ENCODE results near the gene TCHHL1.
"Not testable (repeated sequence)": the region's sequence is repeated elsewhere in the genome, so short reads cannot be mapped to it uniquely, and the experiment has no call there.

The TCHHL1 gene

DNA sequence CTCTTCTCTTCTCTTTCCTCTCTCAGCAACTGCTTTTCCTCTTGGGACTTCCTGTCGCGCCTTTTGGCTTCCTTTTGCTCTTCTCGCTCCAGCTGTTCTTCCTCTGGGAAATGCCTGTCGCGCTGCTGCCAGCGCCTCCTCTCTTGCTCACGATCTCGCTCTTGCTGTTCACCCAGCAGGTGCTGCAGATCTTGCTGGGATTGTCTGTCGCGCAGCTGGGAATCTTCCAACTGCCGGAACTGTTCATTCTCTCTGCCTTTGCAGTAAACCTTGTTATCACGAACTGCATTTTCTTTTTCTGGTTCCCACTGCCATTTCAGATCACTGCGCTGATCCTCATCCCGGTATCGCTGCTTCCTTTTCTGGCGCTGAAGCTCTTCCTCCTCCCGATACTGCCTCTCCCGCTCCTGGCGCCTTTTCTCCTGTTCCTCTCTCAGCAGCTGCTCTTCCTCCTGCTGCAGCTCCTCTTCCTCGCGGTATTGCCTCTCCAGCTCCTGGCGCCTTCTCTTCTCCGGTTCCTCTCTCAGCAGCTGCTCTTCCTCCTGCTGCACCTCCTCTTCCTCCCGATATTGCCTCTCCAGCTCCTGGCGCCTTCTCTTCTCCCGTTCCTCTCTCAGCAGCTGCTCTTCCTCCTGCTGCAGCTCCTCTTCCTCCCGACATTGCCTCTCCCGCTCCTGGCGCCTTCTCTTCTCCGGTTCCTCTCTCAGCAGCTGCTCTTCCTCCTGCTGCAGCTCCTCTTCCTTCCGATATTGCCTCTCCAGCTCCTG, 20.6 kb upstream of the TCHHL1 start:
- Mint-ChIP-seq H3K36me3 (ENCODE audit: low read depth) (peaks cover 6% of the 10 kb centered on the region), H3K27me3 (ENCODE audit: low read depth) (peaks cover 21% of the 10 kb centered on the region), H3K4me1 (ENCODE audit: low read depth) (peaks cover 10% of the 10 kb centered on the region), H3K9me3 (peaks cover 5% of the 10 kb centered on the region), H3K27ac (no peak overlapping the region), H3K4me3 (no peak overlapping the region)

DNA sequence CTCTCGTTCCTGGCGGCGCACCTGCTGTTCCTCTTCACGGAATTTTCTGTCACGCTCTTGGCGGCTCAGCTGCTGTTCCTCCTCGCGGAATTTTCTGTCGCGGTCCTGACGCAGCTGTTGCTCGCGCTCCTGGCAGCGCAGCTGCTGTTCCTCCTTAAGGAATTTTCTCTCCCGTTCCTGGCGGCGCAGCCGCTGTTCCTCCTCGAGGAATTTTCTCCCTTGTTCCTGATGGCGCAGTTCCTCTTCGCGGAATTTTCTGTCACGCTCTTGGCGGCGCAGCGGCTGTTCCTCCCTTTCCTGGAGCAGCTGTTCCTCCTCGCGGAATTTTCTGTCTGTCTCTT, 20.0 kb upstream of the TCHHL1 start:
- Mint-ChIP-seq H3K4me1 (ENCODE audit: low read depth) (peaks cover 10% of the 10 kb centered on the region), H3K27ac (no peak overlapping the region), H3K4me3 (no peak overlapping the region), H3K36me3 (ENCODE audit: low read depth) (peaks cover 6% of the 10 kb centered on the region), H3K27me3 (ENCODE audit: low read depth) (peaks cover 25% of the 10 kb centered on the region), H3K9me3 (peaks cover 5% of the 10 kb centered on the region)

DNA sequence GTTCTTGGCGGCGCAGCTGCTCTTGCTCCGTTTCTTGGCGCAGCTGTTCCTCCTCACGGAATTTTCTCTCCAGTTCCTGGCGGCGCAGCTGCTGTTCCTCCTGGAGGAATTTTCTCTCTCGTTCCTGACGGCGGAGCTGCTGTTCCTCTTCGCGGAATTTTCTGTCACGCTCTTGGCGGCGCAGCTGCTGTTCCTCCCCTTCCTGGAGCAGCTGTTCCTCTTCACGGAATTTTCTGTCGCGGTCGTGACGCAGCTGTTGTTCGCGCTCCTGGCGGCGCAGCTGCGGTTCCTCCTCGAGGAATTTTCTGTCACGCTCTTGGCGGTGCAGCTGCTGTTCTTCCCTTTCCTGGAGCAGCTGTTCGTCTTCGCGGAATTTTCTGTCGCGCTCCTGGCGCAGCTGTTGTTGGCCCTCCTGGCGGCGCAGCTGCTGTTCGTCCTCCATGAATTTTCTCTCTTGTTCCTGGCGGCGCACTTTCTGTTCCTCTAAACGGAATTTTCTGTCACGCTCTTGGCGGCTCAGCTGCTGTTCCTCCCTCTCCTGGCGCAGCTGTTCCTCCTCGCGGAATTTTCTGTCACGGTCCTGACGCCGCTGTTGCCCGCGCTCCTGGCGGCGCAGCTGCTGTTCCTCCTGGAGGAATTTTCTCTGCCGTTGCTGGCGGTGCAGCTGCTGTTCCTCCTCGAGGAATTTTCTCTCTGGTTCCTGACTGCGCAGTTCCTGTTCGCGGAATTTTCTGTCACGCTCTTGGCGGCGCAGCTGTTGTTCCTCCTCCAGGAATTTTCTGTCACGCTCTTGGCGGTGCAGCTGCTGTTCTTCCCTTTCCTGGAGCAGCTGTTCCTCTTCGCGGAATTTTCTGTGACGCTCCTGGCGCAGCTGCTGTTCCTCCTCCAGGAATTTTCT, 19.4 kb upstream of the TCHHL1 start:
- peak overlapping the region; percentile 15 for H3K4me3 Mint-ChIP-seq
- H3K27ac Mint-ChIP-seq: no peak overlapping the region

DNA sequence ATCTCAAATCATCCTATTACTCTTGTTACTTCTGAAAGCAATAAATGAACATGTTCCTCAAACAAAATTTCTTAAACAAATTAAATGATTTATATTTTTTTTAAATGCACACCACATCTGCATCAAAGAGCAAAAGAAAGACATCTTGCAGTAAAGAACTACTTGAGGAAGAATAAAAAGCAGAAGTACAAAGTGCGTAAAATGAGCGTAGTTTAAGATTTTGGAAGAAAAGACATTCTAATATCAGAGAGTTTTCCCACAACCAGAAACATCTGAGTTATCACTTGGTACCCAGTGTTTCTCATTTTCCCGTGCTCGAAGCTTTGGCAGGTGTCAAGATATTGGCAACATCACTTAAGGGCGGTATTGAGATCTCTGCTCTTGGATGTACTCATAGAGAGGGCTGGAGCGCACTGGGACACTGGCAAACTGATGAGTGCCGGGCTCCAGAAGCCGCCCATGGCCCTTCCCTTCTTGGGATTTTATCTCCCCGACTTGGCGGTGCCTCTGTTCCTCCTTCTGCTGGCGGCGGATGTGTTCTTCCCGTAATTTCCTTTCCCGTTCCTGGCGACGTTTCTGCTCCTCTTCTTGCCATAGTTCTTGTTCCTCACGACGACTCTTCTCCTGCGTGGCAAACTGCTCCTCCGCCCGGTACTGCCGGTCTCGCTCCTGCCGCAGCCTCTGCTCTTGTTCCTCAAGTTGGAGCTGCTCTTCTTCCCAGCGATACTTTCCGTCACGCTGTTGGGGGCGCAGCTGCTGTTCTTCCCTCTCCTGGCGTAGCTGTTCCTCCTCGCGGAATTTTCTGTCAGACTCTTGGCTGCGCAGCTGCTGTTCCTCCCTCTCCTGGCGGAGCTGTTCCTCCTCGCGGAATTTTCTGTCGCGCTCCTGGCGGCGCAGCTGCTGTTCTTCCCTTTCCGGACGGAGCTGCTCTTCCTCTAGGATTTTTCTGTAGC, 18.4 kb upstream of the TCHHL1 start:
- H3K27ac Mint-ChIP-seq: peak overlapping the region; percentile 69

More for the DNA sequence above, 19.4 kb upstream of the TCHHL1 start:
- peaks cover 6% of the 10 kb centered on the region for H3K36me3 Mint-ChIP-seq (ENCODE audit: low read depth)
- peaks cover 31% of the 10 kb centered on the region for H3K27me3 Mint-ChIP-seq (ENCODE audit: low read depth)
- H3K9me3 Mint-ChIP-seq: peaks cover 5% of the 10 kb centered on the region
- H3K4me1 Mint-ChIP-seq (ENCODE audit: low read depth): peaks cover 10% of the 10 kb centered on the region

DNA sequence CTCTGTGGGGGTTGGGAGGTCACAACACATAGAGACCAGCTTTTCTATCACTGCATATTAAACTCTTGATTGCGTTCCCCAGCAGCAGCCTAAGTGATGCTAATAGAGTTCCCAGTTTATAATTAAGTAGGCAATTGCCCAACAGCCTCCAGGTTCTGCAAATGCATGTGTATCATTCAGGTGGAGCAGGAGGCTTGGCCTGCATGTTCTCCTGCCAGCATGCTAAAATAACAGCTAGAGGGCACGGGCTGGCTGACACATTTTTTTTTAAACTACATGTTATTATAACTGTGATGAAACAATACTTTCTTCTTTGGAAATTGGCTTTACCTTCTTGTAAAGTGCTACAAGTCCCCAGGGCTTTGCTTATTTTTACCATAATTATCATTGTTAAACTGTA, 16.0 kb upstream of the TCHHL1 start:
- peaks cover 6% of the 10 kb centered on the region for H3K36me3 Mint-ChIP-seq (ENCODE audit: low read depth)
- peaks cover 10% of the 10 kb centered on the region for H3K4me1 Mint-ChIP-seq (ENCODE audit: low read depth)
- peaks cover 62% of the 10 kb centered on the region for H3K27me3 Mint-ChIP-seq (ENCODE audit: low read depth)
- no peak overlapping the region for H3K4me3 Mint-ChIP-seq
- no peak overlapping the region for H3K27ac Mint-ChIP-seq
- peaks cover 5% of the 10 kb centered on the region for H3K9me3 Mint-ChIP-seq

More for the DNA sequence above, 18.4 kb upstream of the TCHHL1 start:
- H3K27me3 Mint-ChIP-seq (ENCODE audit: low read depth): peaks cover 39% of the 10 kb centered on the region
- peaks cover 10% of the 10 kb centered on the region for H3K4me1 Mint-ChIP-seq (ENCODE audit: low read depth)
- peaks cover 6% of the 10 kb centered on the region for H3K36me3 Mint-ChIP-seq (ENCODE audit: low read depth)
- peaks cover 5% of the 10 kb centered on the region for H3K9me3 Mint-ChIP-seq
- H3K4me3 Mint-ChIP-seq: peak overlapping the region; percentile 40

DNA sequence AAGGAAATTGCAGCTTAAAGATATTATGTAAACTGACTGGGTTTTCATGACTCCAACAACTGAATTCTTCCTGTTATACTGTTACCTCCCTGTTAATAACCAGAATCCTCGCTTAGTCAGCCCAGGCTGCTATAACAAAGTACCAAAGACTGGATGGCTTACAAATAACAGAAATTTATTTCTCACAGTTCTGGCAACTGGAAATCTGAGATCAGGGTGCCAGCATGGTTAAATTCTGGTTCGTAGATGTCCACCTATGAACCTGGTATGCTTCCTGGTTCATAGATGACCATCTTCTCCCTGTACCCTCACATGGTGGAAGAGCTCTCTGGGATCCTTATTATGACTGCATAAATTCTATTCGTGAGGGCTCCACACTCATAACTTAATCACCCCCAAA, 8.1 kb upstream of the TCHHL1 start:
- Mint-ChIP-seq H3K4me1 (ENCODE audit: low read depth) (no peaks in the 10 kb centered on the region), H3K27ac (no peak overlapping the region), H3K9me3 (no peaks in the 10 kb centered on the region), H3K27me3 (ENCODE audit: low read depth) (peaks cover 58% of the 10 kb centered on the region), H3K4me3 (no peak overlapping the region), H3K36me3 (ENCODE audit: low read depth) (no peaks in the 10 kb centered on the region)

DNA sequence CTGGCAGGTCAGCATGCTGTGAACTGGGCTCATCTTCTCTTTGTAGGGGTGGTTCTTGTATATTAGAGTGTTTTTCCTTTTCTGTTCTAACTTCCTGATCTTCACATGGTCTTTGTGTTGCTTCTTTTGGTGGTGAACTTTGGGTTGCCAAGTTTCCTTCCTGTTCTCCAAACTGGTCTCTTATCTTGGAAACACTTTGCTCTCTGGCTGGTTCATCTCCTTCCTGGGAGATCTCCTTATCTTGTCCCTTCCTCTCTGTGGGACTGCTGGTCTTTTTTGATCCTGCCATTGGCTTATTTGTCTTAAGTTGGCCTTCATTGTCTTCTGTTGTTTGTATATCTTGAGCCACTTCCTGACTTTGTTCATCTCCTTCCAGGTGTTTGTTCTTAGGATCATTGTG, 2.1 kb downstream of the TCHHL1 start:
- H3K4me1 Mint-ChIP-seq (ENCODE audit: low read depth): no peaks in the 10 kb centered on the region
- H3K27ac Mint-ChIP-seq: no peak overlapping the region

DNA sequence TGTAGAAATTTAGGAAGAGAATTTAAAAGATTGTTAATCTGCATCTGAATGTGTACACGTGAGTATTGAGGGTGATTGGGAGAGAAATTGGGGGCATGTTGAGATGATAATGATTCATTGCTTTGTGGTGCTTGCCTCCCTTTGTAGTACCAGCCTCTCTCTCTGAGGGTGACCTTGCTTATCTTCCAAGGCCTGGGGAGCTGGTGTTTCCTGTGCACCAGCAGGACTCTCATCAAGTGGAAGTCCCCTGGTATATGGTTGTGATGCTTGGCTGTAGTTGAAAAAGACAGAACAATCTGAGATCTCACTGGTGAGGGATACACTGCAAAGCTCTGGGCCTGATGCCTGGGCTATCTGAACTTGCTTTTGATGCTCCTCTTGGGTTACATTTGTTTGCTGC, 4.0 kb downstream of the TCHHL1 start:
- no peaks in the 10 kb centered on the region for H3K36me3 Mint-ChIP-seq (ENCODE audit: low read depth)
- H3K27me3 Mint-ChIP-seq (ENCODE audit: low read depth): peaks cover 15% of the 10 kb centered on the region
- no peak overlapping the region for H3K4me3 Mint-ChIP-seq
- no peaks in the 10 kb centered on the region for H3K9me3 Mint-ChIP-seq
- no peak overlapping the region for H3K27ac Mint-ChIP-seq
- no peaks in the 10 kb centered on the region for H3K4me1 Mint-ChIP-seq (ENCODE audit: low read depth)

More for the DNA sequence above, 2.1 kb downstream of the TCHHL1 start:
- Mint-ChIP-seq H3K4me3 (no peak overlapping the region), H3K36me3 (ENCODE audit: low read depth) (no peaks in the 10 kb centered on the region), H3K9me3 (no peaks in the 10 kb centered on the region), H3K27me3 (ENCODE audit: low read depth) (peaks cover 26% of the 10 kb centered on the region)

DNA sequence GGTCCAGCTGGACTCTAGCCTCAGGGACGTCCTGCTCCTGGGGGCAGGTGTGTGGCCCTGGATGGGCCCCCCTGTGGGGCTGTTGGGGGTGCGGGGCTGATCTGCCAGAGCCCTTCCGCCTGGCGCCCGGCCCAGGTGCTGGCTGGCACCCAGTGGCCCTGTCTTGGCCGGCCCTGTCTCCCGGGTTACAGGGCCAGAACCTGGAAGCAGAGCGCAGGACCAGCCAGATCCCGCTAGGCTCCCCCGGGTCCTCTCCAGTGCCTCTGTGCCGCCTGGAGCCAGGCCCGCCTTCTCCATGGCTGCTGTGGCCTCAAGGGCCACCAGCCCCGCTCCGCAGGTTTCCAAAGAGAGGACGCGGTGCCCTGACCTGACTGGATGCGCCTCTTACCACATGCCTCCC, 7.8 kb downstream of the TCHHL1 start:
- H3K36me3 Mint-ChIP-seq (ENCODE audit: low read depth); H3K27ac Mint-ChIP-seq; H3K9me3 Mint-ChIP-seq; H3K4me1 Mint-ChIP-seq (ENCODE audit: low read depth); H3K4me3 Mint-ChIP-seq: not testable (repeated sequence)
- peaks cover 14% of the 10 kb centered on the region for H3K27me3 Mint-ChIP-seq (ENCODE audit: low read depth)

DNA sequence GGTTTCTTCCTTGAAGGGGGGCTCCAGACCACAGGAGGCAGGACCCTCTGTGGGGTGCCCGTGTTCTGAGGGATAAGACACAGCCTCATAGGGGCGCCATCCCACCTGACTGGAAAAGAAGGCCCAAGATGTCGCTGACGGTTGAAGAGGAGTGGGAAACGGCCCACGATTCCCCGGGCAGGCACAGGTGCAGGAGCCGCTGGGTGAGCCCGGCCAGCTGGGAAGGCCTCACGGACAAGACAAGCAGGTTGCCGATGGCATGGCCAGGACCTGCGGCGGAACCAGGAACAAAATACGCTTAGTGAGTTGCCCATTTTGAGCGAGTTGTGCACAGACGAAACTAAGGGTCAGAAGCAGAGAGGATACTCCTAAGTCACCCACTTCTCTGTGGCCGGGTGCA, 8.4 kb downstream of the TCHHL1 start:
- H3K27ac Mint-ChIP-seq; H3K9me3 Mint-ChIP-seq; H3K4me1 Mint-ChIP-seq (ENCODE audit: low read depth); H3K4me3 Mint-ChIP-seq; H3K36me3 Mint-ChIP-seq (ENCODE audit: low read depth): not testable (repeated sequence)
- peaks cover 19% of the 10 kb centered on the region for H3K27me3 Mint-ChIP-seq (ENCODE audit: low read depth)

DNA sequence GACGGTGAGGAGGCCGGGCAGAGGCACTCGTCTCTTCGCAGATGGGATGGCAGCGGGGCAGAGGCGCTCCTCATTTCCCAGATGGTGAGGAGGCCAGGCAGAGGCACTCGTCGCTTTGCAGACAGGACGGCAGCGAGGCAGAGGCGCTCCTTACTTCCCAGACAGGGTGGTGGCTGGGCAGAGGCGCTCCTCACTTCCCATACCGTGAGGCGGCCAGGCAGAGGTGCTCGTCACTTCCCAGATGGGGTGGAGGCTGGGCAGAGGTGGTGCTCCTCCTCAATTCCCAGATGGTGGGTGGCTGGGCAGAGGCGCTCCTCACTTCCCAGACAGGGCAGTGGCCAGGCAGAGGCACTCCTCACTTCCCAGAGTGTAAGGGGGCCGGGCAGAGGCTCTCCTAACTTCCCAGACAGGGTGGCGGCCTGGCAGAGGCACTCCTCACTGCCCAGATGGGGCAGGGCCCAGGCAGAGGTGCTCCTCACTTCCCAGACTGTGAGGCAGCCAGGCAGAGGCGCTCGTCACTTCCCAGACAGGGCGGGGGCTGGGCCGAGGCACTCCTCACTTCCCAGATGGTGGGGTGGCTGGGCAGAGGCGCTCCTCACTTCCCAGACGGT, 9.9 kb downstream of the TCHHL1 start:
- no peaks in the 10 kb centered on the region for H3K4me1 Mint-ChIP-seq (ENCODE audit: low read depth)
- no peaks in the 10 kb centered on the region for H3K9me3 Mint-ChIP-seq
- no peak overlapping the region for H3K27ac Mint-ChIP-seq
- H3K27me3 Mint-ChIP-seq (ENCODE audit: low read depth): peaks cover 30% of the 10 kb centered on the region
- no peak overlapping the region for H3K4me3 Mint-ChIP-seq
- no peaks in the 10 kb centered on the region for H3K36me3 Mint-ChIP-seq (ENCODE audit: low read depth)

DNA sequence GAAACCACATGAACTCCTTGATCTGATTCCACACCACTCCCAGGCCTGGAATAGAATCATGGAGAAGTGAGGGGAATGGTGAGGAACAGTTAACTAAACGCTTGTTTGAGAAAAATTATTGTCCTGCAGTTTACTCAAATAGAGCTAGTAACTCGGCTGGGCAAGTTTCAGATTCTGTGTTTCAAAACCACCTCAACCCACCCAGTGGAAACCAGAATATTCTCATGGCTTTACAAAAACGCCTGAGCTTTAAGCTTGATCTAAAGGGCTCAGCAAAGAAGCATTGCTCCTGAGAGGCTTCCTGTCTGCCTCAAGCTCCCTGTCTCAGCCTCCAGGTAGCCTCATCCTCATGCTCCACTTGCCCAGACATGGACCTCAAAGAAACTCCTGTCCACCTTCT, 16.6 kb downstream of the TCHHL1 start:
- peaks cover 52% of the 10 kb centered on the region for H3K27me3 Mint-ChIP-seq (ENCODE audit: low read depth)
- no peak overlapping the region for H3K4me3 Mint-ChIP-seq
- no peaks in the 10 kb centered on the region for H3K9me3 Mint-ChIP-seq
- H3K36me3 Mint-ChIP-seq (ENCODE audit: low read depth): no peaks in the 10 kb centered on the region
- no peak overlapping the region for H3K27ac Mint-ChIP-seq
- H3K4me1 Mint-ChIP-seq (ENCODE audit: low read depth): no peaks in the 10 kb centered on the region

DNA sequence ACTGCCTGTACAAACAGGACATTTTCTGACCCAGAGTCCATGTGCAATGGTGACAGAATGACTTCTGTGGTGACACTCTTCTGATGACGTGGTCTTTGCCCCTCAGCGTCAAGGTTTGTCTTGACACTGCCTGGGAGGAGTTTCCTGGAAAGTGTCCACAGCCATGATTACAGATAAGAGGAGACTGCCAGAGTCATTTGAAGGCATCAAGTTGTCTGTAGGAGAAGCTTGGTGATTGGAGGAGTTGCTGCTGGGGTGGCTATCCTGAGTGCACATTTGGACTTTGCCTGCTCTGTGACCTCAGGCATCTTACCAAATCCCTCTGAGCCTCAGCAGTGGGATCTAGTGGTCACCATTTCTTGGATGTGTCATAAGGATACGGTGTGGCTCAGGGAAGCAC, 17.7 kb downstream of the TCHHL1 start:
- Mint-ChIP-seq H3K9me3 (no peaks in the 10 kb centered on the region), H3K4me1 (ENCODE audit: low read depth) (no peaks in the 10 kb centered on the region), H3K27ac (no peak overlapping the region), H3K27me3 (ENCODE audit: low read depth) (peaks cover 52% of the 10 kb centered on the region), H3K4me3 (no peak overlapping the region), H3K36me3 (ENCODE audit: low read depth) (no peaks in the 10 kb centered on the region)

DNA sequence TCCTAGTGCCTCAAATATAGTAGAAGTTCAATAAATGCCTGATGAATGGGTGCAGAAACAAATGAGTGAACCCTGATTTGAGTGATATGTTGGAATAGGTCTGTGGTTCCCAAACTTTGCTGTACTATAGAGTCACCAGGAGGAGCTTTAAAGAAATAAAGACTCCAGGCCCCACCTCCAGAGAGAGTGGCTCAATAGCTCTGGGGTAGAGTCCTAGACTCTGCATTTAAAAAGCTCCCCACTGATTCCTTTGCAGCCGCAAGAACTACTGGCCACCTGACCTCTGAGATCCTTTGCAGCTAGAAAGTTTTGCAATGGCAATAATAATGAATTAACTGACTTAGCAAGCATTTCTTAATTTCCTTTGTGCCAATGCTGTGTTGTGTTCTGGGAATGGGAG, 20.9 kb downstream of the TCHHL1 start:
- Mint-ChIP-seq H3K4me1 (ENCODE audit: low read depth) (no peaks in the 10 kb centered on the region), H3K9me3 (no peaks in the 10 kb centered on the region), H3K36me3 (ENCODE audit: low read depth) (no peaks in the 10 kb centered on the region), H3K27me3 (ENCODE audit: low read depth) (peaks cover 39% of the 10 kb centered on the region), H3K27ac (no peak overlapping the region), H3K4me3 (no peak overlapping the region)

Data from T-helper 1 cell treated with Interleukin-12 subunit alpha and Interleukin-12 subunit beta and Interleukin-4 antibody, amounts not matched to agents 30 μg/mL and 1 μg/mL, for 36 hours (primary cell).